C1 segment of cervical spinal cord (tissue), 14 donors: ENCODE measurements around the gene DPYSL5.
A peak's percentile ranks its signal among the peaks of the same experiment; 100 is the strongest.

Experiments used
- DNase-seq, 14 donors: peaks; one replicate each; lab custom pipeline; 2025; lab: John Stamatoyannopoulos, UW

DPYSL5 gene

DNA sequence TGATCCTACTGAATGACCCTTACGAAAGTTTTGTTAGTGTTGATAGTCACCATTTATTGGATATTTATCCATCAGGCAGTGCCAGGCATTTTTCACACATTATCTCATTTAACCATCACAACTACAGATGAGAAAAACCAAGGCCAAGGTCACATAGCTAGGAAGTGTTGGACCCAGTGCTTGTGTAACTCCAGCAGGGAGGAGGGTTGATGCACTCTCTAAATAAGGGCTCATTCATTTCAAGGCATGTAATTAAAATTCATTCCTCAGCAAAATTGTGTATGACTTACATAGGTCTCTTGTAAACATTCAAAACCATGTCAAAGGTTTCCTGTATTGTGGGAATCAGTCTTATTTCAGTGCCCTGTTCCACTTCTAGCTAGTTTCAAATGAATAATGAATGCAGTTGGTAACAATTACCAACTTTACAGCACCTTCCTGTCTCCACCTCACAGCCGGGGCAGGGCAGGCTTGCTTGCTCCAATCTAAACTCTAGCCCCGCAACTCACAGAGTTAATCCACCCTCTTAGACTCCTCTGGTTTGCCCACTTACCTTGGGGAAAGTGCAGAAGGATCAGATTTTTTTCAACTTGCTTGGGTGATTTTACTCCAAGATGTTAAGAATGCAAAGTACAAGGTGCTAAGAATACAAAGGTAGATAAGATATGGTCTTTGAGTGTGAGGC, 116.7 kb downstream of the DPYSL5 start:
- no peak for DNase-seq

DNA sequence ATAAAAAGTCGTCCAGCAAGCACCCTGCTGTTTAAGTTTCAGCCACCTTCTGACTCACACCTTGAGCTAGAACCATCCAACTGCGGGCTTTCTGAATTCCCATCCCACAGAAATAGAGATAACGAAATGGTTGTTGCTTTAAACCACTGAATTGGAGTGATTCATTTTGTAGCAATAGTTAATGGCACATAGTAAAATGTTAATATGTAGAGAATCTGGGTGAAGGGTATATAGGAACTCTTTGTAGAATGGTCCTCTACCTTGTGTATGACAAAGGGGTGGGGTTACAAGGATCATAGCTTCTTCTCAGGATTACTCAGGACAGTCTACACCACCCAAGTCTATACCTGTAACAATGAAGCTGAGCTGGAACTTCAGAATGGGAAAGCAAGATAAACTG, 120.1 kb downstream of the DPYSL5 start:
- no peak for DNase-seq

DNA sequence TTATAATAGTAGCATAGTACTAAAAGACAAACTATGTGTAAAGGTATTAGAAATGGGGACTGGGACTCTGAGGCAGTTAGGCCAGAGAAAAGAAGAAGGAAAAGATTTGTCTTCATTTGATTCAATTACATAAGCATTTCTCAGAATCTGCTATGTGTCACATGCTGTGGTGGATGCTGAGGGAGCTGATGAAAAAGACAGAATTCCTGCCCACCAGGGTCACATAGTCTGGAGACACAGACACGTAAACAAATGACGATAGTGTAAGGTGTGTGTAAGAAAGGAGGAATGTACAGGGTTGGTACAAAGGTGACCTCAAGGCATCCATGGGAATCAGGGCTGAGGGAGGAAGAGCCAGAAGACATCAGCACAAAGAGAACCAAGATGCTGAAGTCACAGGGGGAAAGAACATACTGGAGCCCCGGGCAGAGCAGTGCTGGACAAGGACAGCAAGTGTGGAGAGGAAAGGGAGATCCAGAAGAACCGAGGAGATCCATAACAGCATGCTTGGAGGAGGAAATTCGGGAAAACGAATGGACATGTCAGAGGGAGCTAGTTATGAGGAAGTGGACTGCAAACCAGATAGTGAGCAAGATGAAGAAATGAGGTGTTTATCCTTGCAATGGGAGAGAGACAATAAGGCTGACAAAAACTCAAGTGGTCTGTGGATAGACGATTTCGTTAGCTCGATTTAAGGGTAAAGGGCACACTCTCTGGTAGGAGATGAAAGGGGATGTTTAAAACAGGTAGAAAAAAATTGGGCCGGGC, 121.3 kb downstream of the DPYSL5 start:
- no peak for DNase-seq

DNA sequence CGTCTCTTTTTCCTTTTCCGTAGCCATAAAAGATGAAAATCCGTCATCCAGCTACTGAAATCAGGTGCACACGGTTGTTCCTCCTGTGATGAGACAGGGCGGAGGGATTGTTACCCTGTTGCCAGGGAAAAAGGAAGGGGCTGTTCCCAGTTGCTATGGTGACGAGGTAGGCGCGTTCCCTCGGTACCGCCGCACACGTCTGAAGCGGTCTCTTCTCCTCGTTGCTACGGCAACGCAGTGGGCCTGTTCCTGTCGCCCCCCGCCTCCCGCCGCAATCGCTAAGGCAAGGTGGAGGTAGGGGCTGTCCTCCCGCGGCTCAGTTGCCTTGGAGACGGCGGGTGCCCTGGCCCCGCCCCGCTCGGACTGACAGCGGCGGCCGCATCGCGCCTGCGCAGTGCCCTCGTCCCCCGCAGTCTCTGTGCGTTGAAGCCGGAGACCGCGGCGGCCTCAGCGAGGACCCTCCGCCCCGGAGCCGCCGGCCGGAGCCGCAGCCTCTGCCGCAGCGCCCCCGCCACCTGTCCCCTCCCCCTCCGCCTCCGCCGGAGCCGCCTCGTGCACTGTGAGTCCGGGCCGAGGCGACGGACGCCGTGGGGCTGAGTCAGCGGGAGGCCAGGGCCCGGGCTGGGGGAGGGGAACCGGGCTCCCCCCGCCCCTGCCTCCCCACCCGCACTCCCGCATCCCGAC, 122.5 kb downstream of the DPYSL5 start, which contains the start of gene MAPRE3:
MAPRE3 (plus strand) TSS at position 394 of the 684 bp plus-strand sequence. CDS start 51,582 bp downstream, outside the sequence.
- DNase-seq, result peak; percentile 37 to 93 (median 73)

DNA sequence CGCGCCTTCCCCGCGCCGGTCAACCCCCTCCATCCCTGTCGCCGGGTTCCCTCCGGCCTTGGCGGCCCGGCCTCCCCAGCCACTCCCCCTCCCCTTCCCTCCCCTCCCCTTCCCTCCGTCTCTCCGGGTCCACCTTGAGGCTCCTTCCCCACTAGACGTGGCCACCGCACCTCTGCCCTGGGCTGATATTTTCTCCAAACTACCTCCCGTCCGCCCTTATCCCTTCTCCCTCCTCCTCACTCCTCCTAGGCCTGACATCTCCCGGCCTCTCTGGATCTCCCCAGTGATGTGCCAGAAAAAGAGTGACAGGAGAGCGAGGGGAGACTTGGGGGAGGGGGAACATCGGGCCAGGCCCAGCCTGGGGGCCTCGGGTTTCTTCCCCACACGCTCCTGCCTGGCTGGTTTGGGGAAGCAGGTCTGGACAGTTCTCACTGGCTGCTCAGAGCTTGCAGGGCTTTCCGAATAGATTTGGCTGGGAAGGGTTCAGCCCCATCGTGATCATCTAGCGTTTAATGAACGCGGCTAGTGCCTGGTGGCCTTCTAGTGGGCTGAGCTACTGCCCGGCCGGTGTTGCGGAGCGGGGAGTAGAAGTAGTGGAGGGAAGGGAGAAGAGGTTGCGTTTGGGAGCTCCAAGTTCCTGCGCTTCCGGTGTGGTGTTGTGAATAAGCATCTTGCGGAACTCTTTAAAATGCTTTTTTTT, 123.1 kb downstream of the DPYSL5 start:
- peak in 5 of 14 donors; percentile 21 to 62 (median 56) for DNase-seq

DNA sequence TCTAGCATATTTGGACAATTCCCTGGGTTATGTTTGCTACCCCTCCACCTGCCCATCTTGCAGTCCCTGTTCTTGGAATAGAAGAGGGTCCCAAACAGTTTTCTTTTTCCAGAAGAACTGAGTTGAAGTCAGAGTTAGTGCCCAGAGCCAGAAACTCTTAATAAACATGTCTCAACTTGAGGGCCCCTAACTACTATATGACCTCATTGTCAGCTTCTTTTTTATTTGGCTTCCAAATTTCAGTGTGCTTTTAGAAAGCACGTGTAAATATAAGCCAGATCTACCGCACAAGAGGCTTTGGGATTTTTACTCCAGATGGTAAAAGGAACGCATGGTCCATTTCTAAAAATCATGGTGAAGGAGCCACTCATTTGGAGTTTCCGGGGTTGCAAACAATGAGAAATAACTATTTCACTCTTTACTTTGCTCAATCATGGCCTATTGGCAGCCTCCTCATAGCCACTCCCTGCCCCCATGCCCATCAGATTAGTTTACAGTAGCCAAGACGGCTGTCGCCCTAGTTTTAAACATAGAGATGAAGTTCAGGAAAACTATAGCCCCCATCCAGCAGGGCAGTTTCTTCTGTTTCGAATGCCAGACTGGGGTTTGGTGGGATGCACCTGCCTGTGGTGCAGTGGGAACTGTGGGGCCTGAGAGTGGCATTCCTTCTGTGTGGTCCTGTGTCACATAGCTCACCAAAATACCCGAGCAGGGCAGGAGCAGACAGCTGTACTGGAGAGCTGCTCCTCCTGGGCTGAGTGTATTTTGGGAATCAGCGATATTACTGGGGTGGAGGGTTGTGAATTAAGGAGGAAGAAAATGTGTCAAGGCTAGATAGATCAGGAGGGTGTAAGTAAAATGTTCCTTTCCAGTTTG, 124.2 kb downstream of the DPYSL5 start:
- peak in 1 of 14 donors; percentile 21 for DNase-seq

GRCh38 chr2:26974352-26974751, 126.4 kb downstream of the DPYSL5 start:
- no peak for DNase-seq

DNA sequence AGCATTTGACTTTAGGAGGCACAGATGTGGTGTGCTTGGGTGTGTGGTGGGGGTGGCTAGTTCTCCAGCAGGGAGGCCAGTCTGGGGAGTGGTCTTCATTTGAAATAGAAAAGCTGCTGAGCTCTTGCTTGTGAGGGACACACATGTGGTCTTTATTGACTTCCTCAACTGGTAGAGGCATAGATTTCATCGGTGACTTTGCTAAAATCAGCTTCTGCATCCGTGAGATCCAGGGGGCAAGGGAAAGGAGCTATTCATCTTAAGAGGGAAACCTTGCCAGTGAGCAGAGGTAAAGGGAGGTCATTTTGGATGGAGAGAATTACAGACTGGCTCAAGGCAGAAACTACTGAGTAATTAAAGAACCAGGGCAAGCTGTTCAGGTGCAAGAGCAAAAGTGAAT, 127.2 kb downstream of the DPYSL5 start:
- no peak for DNase-seq

- no peak for DNase-seq
Measured at GRCh38 chr2:26975656-26976055, 127.7 kb downstream of the DPYSL5 start.

DNA sequence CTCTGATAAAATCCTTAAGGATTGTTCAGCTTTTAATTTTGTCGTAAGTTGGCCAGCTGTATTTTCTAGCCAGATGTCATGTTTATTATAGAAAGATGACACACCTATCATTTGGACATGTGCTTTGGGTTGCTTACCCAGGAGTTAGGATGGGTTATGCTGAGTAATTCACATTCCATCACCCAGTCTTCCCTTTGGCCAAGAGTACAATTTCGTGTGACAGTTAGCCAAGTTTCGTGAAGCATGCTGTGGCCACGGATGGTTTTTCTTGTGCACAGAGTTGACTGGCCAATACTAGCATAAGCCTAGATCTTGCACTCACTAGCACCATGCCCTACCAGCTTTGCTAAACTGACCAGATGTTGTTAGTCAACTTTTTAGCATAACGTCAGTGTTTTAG, 128.3 kb downstream of the DPYSL5 start:
- DNase-seq, result peak in 1 of 14 donors; percentile 33

- DNase-seq, result no peak
Measured at GRCh38 chr2:26977012-26977411, 129.1 kb downstream of the DPYSL5 start.

GRCh38 chr2:26978061-26978596, 130.2 kb downstream of the DPYSL5 start:
- DNase-seq, result peak in 1 of 14 donors; percentile 60

- no peak for DNase-seq
Measured at GRCh38 chr2:26979741-26980140, 131.8 kb downstream of the DPYSL5 start.

DNA sequence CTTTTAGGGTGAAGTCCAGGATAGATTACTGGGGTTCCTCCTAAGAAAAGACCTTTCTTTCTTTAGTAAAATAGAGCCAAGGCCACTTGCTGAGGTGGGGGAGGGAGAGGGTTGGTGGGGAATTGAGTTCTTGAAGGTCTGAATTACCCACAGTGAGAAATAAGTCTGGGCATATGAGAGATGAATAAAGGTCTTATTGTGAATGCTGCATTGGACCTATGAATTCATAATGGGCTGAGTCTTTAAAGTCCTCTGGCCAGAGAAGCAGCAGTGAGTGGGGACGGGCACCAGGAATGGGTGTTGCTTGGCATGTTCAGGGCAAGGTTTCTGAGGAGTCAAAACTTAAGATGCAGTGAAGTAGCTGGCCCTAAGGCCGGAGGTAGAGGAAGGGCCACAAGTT, 133.0 kb downstream of the DPYSL5 start:
- no peak for DNase-seq

DNA sequence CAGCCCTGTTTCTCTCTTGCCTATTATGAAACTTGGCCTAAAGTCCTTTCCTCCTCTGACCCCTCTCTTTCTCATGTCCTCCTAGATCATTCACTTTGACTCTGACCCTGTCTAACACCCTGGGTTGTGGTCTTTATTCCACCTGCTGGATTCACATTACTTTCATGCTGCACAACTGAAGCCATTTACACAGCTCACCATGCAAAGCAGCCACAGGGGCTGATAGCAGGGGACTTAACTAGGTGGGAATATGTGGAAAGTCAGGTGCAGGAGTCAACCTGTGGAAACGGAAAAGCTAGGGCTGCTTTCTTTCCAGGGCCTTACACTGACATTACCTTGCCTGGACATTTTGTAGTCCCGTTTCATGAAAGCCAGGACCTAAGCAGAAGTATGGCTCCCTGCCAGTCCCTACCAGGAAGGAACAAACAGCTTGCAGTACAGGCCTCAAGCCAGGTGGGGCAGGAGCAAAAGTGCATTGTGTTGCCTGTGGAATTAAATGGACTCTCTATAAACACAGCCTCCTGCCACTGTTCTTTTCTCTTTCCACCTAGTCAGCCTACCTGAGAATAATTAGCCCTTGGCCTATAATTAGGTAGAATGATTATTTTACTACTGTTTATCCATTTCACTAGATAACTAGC, 134.3 kb downstream of the DPYSL5 start:
- peak in 6 of 14 donors; percentile 21 to 95 (median 42) for DNase-seq

GRCh38 chr2:26983746-26984145, 135.8 kb downstream of the DPYSL5 start:
- DNase-seq, result no peak

DNA sequence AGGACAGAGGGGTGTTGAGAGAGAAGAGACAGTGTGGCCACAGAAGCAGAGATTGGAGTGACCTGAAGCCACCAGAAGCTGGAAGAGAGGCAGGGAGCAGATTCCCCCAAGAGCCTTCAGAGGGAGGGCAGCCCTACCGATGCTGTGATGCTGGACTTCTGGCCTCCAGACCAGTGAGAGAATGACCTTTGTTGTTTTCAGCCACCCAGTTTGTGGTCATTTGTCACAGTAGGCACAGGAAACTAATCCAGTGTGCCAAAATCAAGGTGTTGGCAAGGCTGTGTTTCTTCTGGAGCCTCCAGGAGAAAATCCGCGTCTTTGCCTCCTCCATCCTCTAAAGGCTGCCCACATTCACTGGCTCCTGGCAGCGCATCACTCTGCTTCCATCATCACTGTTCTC, 137.9 kb downstream of the DPYSL5 start:
- peak in 1 of 14 donors; percentile 33 for DNase-seq

- DNase-seq, result no peak
Measured at GRCh38 chr2:26986576-26986975, 138.6 kb downstream of the DPYSL5 start.

DNA sequence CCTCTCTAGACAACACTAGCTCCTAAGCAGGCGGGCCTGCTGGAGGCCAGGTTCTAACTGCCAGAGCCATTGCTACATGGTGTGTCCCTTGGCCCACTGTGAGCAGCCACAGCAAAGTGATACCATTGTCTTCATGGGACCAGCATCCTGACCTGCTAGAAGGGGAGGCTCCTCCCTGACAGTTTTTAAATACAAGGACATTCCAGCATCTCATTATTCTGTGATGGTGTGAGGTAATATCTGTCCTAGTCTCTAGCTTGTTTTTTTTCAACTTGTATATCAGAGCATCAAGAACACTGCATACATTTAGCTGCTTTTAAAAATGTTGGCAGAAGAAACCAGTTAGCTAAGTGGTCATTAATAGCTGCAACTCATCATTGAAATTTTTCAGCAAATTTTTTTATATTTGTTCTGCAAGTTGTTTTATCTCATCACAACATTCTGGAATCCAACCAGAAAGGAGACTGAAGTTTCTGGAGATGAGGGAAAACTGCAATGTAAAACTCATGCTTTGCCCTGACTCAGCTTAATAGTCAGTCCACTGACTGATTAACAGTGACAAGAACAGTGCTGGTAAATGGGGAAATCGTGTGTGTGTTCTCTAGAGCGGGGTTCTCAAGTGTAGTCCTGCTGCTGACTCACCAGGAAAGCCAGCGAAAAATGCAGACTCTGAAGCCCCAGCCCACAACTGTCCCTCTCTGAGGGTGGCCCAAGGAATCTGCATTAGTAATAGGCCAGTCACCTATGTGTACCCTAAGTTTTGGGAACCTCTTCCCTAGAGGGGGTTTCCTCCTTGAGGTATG, 140.3 kb downstream of the DPYSL5 start:
- no peak for DNase-seq
